Measurements from ENCODE around the gene ELOVL2. TPM values are rescaled to one million over a fixed set of nuclear protein-coding genes. Genes with fewer than 3 reads are reported as not detected.

The ELOVL2 gene
- total RNA-seq, 6 donors from 2014 or later, result 0.10 to 0.54 (median 0.31) TPM; not detected in 3

GRCh38 chr6:11039040-11039439 lies 5.1 kb downstream of the ELOVL2 start:
- ATAC-seq (ENCODE audit: low FRiP score in 2 of 2) (no peak), DNase-seq (no peak)
- Histone ChIP-seq H3K4me3 (no peak overlapping the region), H3K27ac (no peak overlapping the region), H3K9me3 (no peaks in the 10 kb centered on the region), H3K36me3 (no peaks in the 10 kb centered on the region), H3K27me3 (peaks cover 0 to 7% (median 6%) of the 10 kb centered on the region in 4 donors), H3K4me1 (peaks cover 0 to 8% (median 7%) of the 10 kb centered on the region in 4 donors)
- 58 to 87% methylated on average over 1 of the region's 1 CpG for WGBS, 2 donors
- TF ChIP-seq POLR2AphosphoS5 (IDR thresholded peaks at IDR 0.05) (no peak), POLR2A (IDR thresholded peaks at IDR 0.05) (no peak), CTCF (IDR thresholded peaks at IDR 0.05) (no peak), EP300 (IDR thresholded peaks at IDR 0.05) (no peak)

GRCh38 chr6:11036977-11037430 lies 7.1 kb downstream of the ELOVL2 start:
- no peaks in the 10 kb centered on the region for H3K36me3 ChIP-seq
- H3K4me1 ChIP-seq, result no peaks in the 10 kb centered on the region
- no peaks in the 10 kb centered on the region for H3K9me3 ChIP-seq
- 54 to 58% methylated on average over 2 of the region's 2 CpGs for WGBS, 2 donors
- DNase-seq, result no peak
- TF ChIP-seq CTCF (IDR thresholded peaks at IDR 0.05) (no peak), EP300 (IDR thresholded peaks at IDR 0.05) (no peak), POLR2A (IDR thresholded peaks at IDR 0.05) (no peak), POLR2AphosphoS5 (IDR thresholded peaks at IDR 0.05) (no peak)
- no peak overlapping the region for H3K4me3 ChIP-seq
- no peak overlapping the region for H3K27ac ChIP-seq
- no peaks in the 10 kb centered on the region for H3K27me3 ChIP-seq
- ATAC-seq (ENCODE audit: low FRiP score in 2 of 2), result no peak

- H3K9me3 ChIP-seq, result no peaks in the 10 kb centered on the region
- TF ChIP-seq EP300 (IDR thresholded peaks at IDR 0.05) (no peak), POLR2A (IDR thresholded peaks at IDR 0.05) (no peak), CTCF (IDR thresholded peaks at IDR 0.05) (no peak), POLR2AphosphoS5 (IDR thresholded peaks at IDR 0.05) (no peak)
- H3K4me1 ChIP-seq, result no peaks in the 10 kb centered on the region
- H3K36me3 ChIP-seq, result no peaks in the 10 kb centered on the region
- no peak overlapping the region for H3K27ac ChIP-seq
- H3K4me3 ChIP-seq, result no peak overlapping the region
- no peak for ATAC-seq (ENCODE audit: low FRiP score in 2 of 2)
- no peaks in the 10 kb centered on the region for H3K27me3 ChIP-seq
- WGBS, 2 donors, result 91 to 94% methylated on average over 4 of the region's 4 CpGs
- DNase-seq, result no peak
Observed at GRCh38 chr6:11036351-11036740, 7.8 kb downstream of the ELOVL2 start.

GRCh38 chr6:11035616-11036350 lies 8.3 kb downstream of the ELOVL2 start:
- DNase-seq (no peak), ATAC-seq (ENCODE audit: low FRiP score in 2 of 2) (no peak)
- WGBS, 2 donors, result 81 to 85% methylated on average over 7 of the region's 7 CpGs
- Histone ChIP-seq H3K4me1 (no peaks in the 10 kb centered on the region), H3K4me3 (no peak overlapping the region), H3K27me3 (no peaks in the 10 kb centered on the region), H3K36me3 (no peaks in the 10 kb centered on the region), H3K27ac (no peak overlapping the region), H3K9me3 (no peaks in the 10 kb centered on the region)
- TF ChIP-seq POLR2A (IDR thresholded peaks at IDR 0.05) (no peak), CTCF (IDR thresholded peaks at IDR 0.05) (no peak), EP300 (IDR thresholded peaks at IDR 0.05) (no peak)

- Histone ChIP-seq H3K9me3 (no peaks in the 10 kb centered on the region), H3K4me3 (no peak overlapping the region), H3K36me3 (no peaks in the 10 kb centered on the region), H3K4me1 (no peaks in the 10 kb centered on the region), H3K27me3 (no peaks in the 10 kb centered on the region), H3K27ac (no peak overlapping the region)
- ATAC-seq (ENCODE audit: low FRiP score in 2 of 2) (no peak), DNase-seq (no peak)
- TF ChIP-seq EP300 (IDR thresholded peaks at IDR 0.05) (no peak), POLR2A (IDR thresholded peaks at IDR 0.05) (no peak), CTCF (IDR thresholded peaks at IDR 0.05) (no peak), POLR2AphosphoS5 (IDR thresholded peaks at IDR 0.05) (no peak)
Observed at GRCh38 chr6:11033825-11034224, 10.3 kb downstream of the ELOVL2 start.
